GM15510 (cell line): ENCODE results near the gene MIA.

ENCODE experiments used
- POLR2A ChIP-seq: IDR thresholded peaks from 3 replicates; pipeline ENCODE4 v1.6.1; 2011; ENCODE audit warnings: borderline replicate concordance; ENCODE audit not compliant: insufficient read length; ENCODE audit errors: extremely low read depth

Gene MIA

DNA sequence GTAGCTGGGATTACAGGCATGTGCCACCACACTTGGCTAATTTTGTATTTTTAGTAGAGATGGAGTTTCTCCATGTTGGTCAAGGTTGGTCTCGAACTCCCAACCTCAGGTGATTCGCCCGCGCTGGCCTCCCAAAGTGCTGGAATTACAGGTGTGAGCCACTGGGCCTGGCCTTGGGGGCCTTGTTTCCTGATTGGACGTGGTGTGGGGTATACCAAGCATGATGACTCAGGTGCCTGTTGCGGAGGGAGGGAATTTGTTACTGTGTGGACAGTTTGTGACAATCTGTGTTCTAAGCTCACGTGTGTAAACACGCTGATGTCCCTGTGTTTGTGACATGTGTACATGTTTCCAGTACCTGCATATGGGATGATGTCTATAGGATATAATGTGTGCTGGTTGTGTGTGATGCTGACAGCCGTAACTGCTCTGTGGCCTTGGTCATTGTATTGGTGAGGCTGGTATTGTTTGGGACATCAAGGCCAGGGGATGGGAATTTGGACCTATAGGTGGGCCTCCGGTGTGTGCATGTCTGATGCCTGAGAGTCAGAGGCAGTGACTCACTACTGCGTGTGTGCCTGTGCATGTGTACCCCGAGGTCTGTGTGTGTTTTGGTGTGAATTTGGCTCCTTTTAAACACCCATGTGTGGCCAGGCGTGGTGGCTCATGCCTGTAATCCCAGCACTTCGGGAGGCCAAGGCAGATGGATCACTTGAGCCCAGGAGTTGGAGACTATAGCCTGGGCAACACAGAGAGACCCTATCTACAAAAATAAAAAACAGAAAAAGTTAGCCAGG, 22.0 kb downstream of the MIA start:
- TF ChIP-seq POLR2A, result no peak

DNA sequence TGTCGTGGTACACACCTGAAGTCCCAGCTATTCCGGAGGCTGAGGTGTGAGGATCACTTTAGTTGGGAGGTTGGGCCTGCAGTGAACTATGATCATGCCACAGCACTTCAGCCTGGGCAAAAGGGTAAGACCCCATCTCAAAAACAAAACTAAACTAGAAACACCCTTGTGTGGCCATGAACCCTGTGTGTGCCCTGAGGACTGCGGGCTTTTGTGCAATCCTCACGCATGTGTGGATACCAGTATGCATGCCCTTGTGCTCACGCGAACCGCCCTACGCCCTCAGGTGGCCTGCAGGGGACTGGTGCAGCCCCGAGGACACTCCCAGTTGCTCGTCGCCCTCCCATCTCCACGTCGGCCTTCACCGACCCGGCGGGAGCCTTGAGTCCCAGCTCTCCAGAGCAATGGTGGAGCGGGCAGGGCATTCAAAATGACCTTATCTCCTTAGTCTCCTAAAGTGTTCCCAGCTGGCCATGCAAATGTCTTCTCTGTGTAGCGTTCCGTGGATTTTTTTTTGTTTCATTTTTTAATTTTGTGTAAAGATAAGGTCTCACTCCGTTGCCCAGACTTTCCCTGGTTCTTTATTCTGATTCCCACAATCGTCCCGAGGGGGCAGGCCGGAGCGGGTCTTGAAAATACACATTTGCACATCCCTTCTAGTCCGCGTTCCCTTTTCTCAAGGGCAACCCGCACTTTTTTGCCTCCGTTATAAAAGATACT, 22.8 kb downstream of the MIA start:
- peak; percentile 52 for TF ChIP-seq POLR2A

- TF ChIP-seq POLR2A, result peak; percentile 67
Measured at GRCh38 chr19:40798683-40799557, 23.6 kb downstream of the MIA start, which contains the start of gene EGLN2. EGLN2 (plus strand) TSS chr19:40799191; CDS start chr19:40800573, 1,382 bp downstream.

DNA sequence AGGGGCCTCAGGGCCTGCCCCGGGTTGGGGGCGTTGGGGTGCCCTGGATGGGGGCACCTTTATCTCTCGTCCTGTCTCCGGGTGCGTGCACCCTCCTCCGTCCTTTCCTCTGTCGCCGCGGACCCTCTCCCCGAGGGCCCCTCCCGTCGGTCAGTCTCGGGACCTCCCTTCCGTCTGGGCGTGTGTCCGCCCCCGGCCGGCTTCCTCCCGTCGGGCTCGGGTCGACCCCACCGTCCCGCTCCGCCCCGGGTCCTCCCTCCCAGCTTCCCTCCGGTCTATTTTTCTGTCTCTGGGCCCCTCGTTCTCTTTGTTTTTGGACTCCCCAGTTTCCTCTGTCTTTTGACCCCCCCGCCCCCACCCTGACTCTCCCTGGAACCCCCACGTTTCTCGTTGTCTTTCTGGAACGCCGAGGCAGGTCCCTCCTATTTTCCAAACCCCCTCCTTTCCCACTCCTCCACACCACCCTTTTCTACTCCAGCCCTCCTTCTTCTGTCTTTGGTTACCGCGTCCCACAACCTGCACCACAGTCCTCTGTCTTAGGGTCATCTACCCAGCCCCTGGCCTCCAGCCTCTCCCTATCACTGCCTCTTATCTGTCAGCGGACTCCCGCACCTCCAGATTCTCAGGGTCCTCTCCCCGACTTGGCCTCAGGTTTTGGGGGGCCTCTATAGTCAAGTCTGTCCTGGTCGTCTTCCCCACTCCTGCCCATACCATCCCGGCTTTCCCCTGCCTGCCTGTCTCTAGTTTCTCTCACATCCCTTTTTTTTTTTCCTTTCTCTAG, 24.4 kb downstream of the MIA start:
- peak; percentile 7 for TF ChIP-seq POLR2A

DNA sequence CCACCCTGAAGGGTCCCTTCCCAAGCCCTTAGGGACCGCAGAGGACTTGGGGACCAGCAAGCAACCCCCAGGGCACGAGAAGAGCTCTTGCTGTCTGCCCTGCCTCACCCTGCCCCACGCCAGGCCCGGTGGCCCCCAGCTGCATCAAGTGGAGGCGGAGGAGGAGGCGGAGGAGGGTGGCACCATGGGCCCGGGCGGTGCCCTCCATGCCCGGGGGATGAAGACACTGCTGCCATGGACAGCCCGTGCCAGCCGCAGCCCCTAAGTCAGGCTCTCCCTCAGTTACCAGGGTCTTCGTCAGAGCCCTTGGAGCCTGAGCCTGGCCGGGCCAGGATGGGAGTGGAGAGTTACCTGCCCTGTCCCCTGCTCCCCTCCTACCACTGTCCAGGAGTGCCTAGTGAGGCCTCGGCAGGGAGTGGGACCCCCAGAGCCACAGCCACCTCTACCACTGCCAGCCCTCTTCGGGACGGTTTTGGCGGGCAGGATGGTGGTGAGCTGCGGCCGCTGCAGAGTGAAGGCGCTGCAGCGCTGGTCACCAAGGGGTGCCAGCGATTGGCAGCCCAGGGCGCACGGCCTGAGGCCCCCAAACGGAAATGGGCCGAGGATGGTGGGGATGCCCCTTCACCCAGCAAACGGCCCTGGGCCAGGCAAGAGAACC, 25.1 kb downstream of the MIA start:
- no peak for TF ChIP-seq POLR2A

- no peak for TF ChIP-seq POLR2A
Measured at GRCh38 chr19:40800997-40801377, 25.7 kb downstream of the MIA start.

GRCh38 chr19:40801426-40802299, 26.3 kb downstream of the MIA start:
- TF ChIP-seq POLR2A, result no peak

DNA sequence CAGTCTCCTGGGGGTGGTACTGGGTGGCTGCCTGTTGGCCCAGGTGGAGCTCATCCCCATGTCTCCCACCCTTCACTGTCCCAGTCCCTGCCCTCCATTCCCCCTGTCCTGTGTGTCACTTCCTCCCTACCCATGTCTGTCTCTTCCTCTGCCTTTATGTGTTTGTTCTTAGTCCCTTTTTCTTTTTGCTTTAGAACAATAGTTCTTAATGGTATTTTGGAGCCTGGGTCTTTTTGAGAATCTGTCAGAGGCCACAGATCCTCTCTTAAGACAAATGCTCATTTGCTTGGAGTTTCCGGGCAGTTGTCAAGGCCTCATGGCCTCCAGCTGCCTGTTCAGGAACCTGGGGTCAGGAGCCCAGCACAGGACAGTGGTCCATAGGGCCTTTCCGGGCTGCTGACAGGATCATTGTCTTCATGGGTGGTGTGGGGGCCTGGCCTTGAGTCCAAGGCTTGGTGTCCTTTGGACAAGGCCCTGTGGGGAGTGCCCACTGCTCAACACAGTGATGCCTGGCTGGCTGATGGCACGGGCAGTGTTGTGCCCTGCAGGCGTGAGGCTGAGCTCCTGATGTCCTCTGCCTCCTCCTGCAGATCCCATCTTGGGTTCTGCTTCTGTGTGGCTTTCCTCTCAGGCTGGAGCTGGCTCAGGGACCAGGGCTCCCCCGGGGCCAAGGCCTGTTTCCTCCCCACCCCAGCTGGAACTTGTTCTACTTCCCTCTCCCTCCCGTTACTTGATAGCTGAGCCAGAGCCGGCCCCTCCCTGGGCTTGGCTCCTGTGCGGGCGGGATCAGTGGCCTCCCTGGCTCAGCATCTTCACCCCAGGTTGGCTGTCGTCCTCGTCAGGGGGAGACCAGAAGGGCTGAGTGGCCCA, 27.2 kb downstream of the MIA start:
- no peak for TF ChIP-seq POLR2A

DNA sequence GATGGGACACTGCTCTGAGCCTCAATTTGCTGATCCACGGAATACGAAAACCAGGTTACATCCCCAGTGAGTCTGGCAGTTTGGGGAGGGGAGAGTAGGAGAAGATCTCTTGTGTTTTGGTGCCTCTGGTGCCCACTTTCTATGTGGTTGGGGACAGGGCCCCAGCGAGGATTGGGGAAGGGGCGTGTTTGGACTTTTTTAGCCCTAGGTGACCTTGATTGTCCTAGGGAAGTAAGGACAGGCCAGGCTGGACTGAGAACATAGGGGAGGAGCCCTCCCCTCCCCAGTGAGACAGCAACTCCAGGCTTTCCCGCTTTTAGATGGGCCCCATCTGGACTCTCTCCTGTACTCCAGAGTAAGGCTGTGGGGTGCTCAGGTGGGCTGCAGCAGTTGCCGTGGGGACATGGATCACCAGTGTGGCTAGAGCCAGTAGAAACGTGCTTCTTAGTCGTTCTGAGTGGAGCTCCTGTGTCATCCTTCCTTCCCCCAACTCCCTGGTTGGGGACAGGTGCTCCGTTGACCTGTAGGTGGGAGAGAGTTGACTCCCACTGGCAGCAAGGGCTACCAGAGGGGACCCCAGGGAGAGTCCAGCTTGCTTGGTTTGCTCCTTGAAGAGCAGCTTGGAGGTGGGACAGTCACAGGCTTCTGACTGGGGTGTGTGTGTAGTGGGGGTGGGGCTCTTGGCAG, 28.0 kb downstream of the MIA start:
- no peak for TF ChIP-seq POLR2A

DNA sequence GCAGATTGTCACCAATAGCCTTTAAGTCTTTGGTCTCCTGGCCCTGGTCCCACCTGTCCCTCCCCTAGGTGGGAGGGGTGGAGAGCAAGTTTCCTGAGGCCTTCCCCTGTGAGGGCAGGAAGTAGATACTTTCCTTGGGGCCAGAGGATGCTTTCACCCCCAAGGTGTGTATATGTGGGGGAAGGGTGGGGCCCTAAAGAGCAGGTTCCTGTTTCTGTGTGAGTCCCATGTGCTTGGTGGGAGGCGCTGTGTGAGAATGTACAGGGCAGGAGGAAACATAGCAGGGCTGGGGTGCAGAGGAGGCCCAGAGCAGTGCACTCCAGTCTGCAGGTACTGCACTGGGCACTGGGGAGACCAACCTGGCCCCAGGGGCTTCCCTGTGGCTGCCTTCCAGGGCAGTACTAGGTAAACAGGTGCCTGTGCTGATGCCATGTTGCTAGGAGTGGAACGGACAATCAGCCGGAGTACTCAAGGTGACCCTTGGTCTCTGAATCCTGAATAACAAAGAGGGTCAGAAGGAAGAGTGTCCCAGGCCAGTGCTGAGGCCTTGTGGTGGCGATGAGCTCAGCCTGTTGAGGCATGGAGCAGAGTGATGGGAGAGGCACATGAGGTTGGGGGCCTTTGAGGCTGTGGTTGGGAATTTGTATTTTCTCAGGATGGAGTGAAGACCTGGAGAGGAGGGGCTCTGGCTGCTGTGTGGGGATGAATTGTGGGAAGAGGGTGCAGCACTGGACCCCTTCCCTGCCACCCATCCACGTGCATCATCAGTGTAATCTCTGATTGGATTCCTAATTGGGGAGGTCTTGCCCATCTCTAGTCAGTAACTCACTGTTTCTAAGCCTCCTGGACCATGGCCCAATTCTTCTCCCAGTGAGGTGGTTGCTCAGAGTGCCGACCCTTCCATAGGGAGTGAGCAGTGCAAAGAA, 28.8 kb downstream of the MIA start:
- TF ChIP-seq POLR2A, result no peak
